HG03064 (cell line): ENCODE results near the gene MYO7B.

Source experiments
- ATAC-seq: cut with Tn5 transposase; IDR thresholded peaks from one replicate; pipeline ENCODE4 v1.9.1; 2021; ENCODE audit warnings: low read depth; ENCODE audit not compliant: unreplicated experiment

MYO7B gene

GRCh38 chr2:127584047-127584446, 48.6 kb downstream of the MYO7B start:
- ATAC-seq, result no peak

- no peak for ATAC-seq
These were observed 49.1 kb downstream of the MYO7B start for GRCh38 chr2:127584516-127585033.

- no peak for ATAC-seq
These were observed 49.9 kb downstream of the MYO7B start for GRCh38 chr2:127585270-127585807.

GRCh38 chr2:127586136-127586535, 50.7 kb downstream of the MYO7B start:
- no peak for ATAC-seq

GRCh38 chr2:127586746-127587295, 51.3 kb downstream of the MYO7B start:
- ATAC-seq, result no peak

GRCh38 chr2:127588241-127588640, 52.8 kb downstream of the MYO7B start:
- no peak for ATAC-seq

- no peak for ATAC-seq
These were observed 53.9 kb downstream of the MYO7B start for GRCh38 chr2:127589358-127589757.

GRCh38 chr2:127589841-127590240, 54.4 kb downstream of the MYO7B start:
- no peak for ATAC-seq

- no peak for ATAC-seq
These were observed 55.1 kb downstream of the MYO7B start for GRCh38 chr2:127590386-127591190.

GRCh38 chr2:127591221-127591923, 55.9 kb downstream of the MYO7B start:
- peak; percentile 75 for ATAC-seq

GRCh38 chr2:127592761-127593227, 57.3 kb downstream of the MYO7B start:
- no peak for ATAC-seq

- no peak for ATAC-seq
These were observed 58.0 kb downstream of the MYO7B start for GRCh38 chr2:127593228-127594115.

- ATAC-seq, result no peak
These were observed 58.7 kb downstream of the MYO7B start for GRCh38 chr2:127594116-127594591.

- no peak for ATAC-seq
These were observed 61.0 kb downstream of the MYO7B start for GRCh38 chr2:127596311-127597045.

GRCh38 chr2:127597046-127597983, 61.8 kb downstream of the MYO7B start:
- no peak for ATAC-seq

GRCh38 chr2:127597984-127598380, 62.5 kb downstream of the MYO7B start:
- no peak for ATAC-seq

GRCh38 chr2:127598711-127599110, 63.2 kb downstream of the MYO7B start:
- no peak for ATAC-seq

- ATAC-seq, result no peak
These were observed 63.7 kb downstream of the MYO7B start for GRCh38 chr2:127599211-127599610.
